Testis (tissue), 3 donors: Measurements from ENCODE around the gene NUDT1. TPM values are rescaled to one million over a fixed set of nuclear protein-coding genes. Genes with fewer than 3 reads are reported as not detected.

Experiments
- DNase-seq: peaks from one replicate; pipeline ENCODE4 v3.0.0-alpha.2; 2019
- H3K27ac ChIP-seq, 2 donors: fragments of 200-600 bp; sonication (generic); one replicate each; pipeline ENCODE4 v1.5.1; 2019
- H3K27me3 ChIP-seq: fragments of 200-600 bp; sonication (generic); one replicate; pipeline ENCODE4 v1.5.1; 2019
- H3K36me3 ChIP-seq: fragments of 200-600 bp; sonication (generic); one replicate; pipeline ENCODE4 v1.5.1; 2017; ENCODE audit warnings: low read depth; ENCODE audit errors: missing control alignments
- H3K4me1 ChIP-seq: fragments of 200-600 bp; sonication (generic); one replicate; pipeline ENCODE4 v1.5.1; 2019
- H3K4me3 ChIP-seq, 2 donors: fragments of 200-600 bp; sonication (generic); one replicate each; pipeline ENCODE4 v1.5.1; 2017 to 2019
- H3K9me3 ChIP-seq: fragments of 200-600 bp; sonication (generic); one replicate; pipeline ENCODE4 v1.5.1; 2017
- CTCF ChIP-seq, 3 experiments: fragments of 450-650 bp in 2 of 3; fragments of 200-600 bp in 1 of 3; sonication (generic) in 1 of 3; IDR thresholded peaks; one replicate each; pipeline ENCODE4 v1.5.1; 2016 to 2019; ENCODE audit warnings: antibody characterized with exemption in 3 of 3, mild to moderate bottlenecking in 2 of 3, moderate library complexity in 1 of 3
- POLR2A ChIP-seq: fragments of 450-650 bp; IDR thresholded peaks from one replicate; pipeline ENCODE4 v1.6.1; 2017; ENCODE audit warnings: antibody characterized with exemption, mild to moderate bottlenecking, moderate library complexity
- WGBS, 2 donors: methylation state at CpG; one replicate each; pipeline ENCODE4 v1.1.5; 2018; 5-methylcytosine and 5-hydroxymethylcytosine counted together
- intact Hi-C: fragments of 100-400 bp; cut with DNase I; formaldehyde crosslinking; loops from one replicate; pipeline ENCODE4 v1.15.1; 2023; ENCODE audit warnings: low total_unique reads
- polyA plus RNA-seq: library from polyadenylated mRNA; stranded (reverse); fragments of 350-450 nt; fragmentation: Illumina TruSeq; extraction: RNeasy Lipid Tissue Mini Kit (QIAGEN cat#74804); gene quantifications from one replicate; pipeline ENCODE4 v1.2.3, GENCODE V29; 2014; ENCODE audit warnings: low read depth, low replicate concordance; ENCODE audit not compliant: insufficient read depth
- total RNA-seq, 2 donors: library from RNA; depleted of rRNA; stranded (reverse); fragments of >200 nt; gene quantifications; one replicate each; pipeline ENCODE4 v1.2.3, GENCODE V29; 2016

NUDT1 gene
- total and polyA plus RNA-seq, 3 donors from 2014 or later, result 27.5 to 68.0 (median 39.4) TPM

GRCh38 chr7:2253021-2253420 is 11.0 kb downstream of the NUDT1 start:
- no peak for DNase-seq
- H3K27me3 ChIP-seq, result no peaks in the 10 kb centered on the region
- H3K9me3 ChIP-seq, result no peaks in the 10 kb centered on the region
- WGBS, 2 donors, result 92 to 97% methylated on average over 5 to 9 of the region's 9 CpGs
- H3K4me3 ChIP-seq, result no peak overlapping the region
- no peaks in the 10 kb centered on the region for H3K4me1 ChIP-seq
- TF ChIP-seq POLR2A (no peak), CTCF (IDR thresholded peaks at IDR 0.05) (no peak)
- H3K27ac ChIP-seq, result no peak overlapping the region
- intact Hi-C loops, result loop anchor here (10.0 kb wide), 1 partner anchor 92 kb away; no protein-coding TSS in a partner anchor
- H3K36me3 ChIP-seq, result no peaks in the 10 kb centered on the region

- no peak for DNase-seq
- Histone ChIP-seq H3K27me3 (no peaks in the 10 kb centered on the region), H3K4me1 (no peaks in the 10 kb centered on the region), H3K27ac (no peak overlapping the region), H3K4me3 (no peak overlapping the region), H3K36me3 (no peaks in the 10 kb centered on the region), H3K9me3 (no peaks in the 10 kb centered on the region)
- intact Hi-C loops, result loop anchor here (10.0 kb wide), 1 partner anchor 91 kb away; no protein-coding TSS in a partner anchor
- TF ChIP-seq CTCF (IDR thresholded peaks at IDR 0.05), result no peak
- no peak for TF ChIP-seq POLR2A
- WGBS, 2 donors, result 93% methylated on average over 16 to 31 of the region's 32 CpGs
Measured at GRCh38 chr7:2253525-2254244, 11.7 kb downstream of the NUDT1 start.

GRCh38 chr7:2254429-2255144 is 12.6 kb downstream of the NUDT1 start:
- H3K4me3 ChIP-seq, result no peak overlapping the region
- H3K4me1 ChIP-seq, result no peaks in the 10 kb centered on the region
- no peaks in the 10 kb centered on the region for H3K36me3 ChIP-seq
- WGBS, 2 donors, result 89 to 98% methylated on average over 8 to 31 of the region's 31 CpGs
- no peaks in the 10 kb centered on the region for H3K9me3 ChIP-seq
- H3K27ac ChIP-seq, result no peak overlapping the region
- intact Hi-C loops, result loop anchor here (10.0 kb wide), 1 partner anchor 90 kb away; no protein-coding TSS in a partner anchor
- DNase-seq, result no peak
- TF ChIP-seq POLR2A (no peak), CTCF (IDR thresholded peaks at IDR 0.05) (no peak)
- no peaks in the 10 kb centered on the region for H3K27me3 ChIP-seq

GRCh38 chr7:2255145-2256139 is 13.4 kb downstream of the NUDT1 start:
- H3K4me1 ChIP-seq, result no peaks in the 10 kb centered on the region
- intact Hi-C loops, result loop anchor here (10.0 kb wide), 1 partner anchor 89 kb away; no protein-coding TSS in a partner anchor

More at GRCh38 chr7:2255145-2256139, 13.4 kb downstream of the NUDT1 start:
- H3K36me3 ChIP-seq, result no peaks in the 10 kb centered on the region
- H3K27me3 ChIP-seq, result no peaks in the 10 kb centered on the region
- no peak for TF ChIP-seq CTCF (IDR thresholded peaks at IDR 0.05)
- no peak for TF ChIP-seq POLR2A
- 76 to 90% methylated on average over 15 to 33 of the region's 33 CpGs for WGBS, 2 donors
- no peak overlapping the region for H3K27ac ChIP-seq
- H3K4me3 ChIP-seq, result no peak overlapping the region
- no peak for DNase-seq
- H3K9me3 ChIP-seq, result no peaks in the 10 kb centered on the region
